Ureter (tissue), 1 donor: ENCODE measurements around the gene ADGRL3. TPM values are rescaled to one million over a fixed set of nuclear protein-coding genes. Genes with fewer than 3 reads are reported as not detected.

Experiments
- DNase-seq: peaks from one replicate; pipeline ENCODE4 v3.0.0-alpha.2; 2020; ENCODE audit warnings: low spot score
- total RNA-seq: library from RNA; stranded (reverse); gene quantifications from one replicate; pipeline ENCODE4 v1.2.4, GENCODE V29; 2023
- donor health status: DM: yes; HTN: yes; CAD: no.

Gene ADGRL3
- total RNA-seq, 1 donor from 2014 or later: 17.9 TPM

DNA sequence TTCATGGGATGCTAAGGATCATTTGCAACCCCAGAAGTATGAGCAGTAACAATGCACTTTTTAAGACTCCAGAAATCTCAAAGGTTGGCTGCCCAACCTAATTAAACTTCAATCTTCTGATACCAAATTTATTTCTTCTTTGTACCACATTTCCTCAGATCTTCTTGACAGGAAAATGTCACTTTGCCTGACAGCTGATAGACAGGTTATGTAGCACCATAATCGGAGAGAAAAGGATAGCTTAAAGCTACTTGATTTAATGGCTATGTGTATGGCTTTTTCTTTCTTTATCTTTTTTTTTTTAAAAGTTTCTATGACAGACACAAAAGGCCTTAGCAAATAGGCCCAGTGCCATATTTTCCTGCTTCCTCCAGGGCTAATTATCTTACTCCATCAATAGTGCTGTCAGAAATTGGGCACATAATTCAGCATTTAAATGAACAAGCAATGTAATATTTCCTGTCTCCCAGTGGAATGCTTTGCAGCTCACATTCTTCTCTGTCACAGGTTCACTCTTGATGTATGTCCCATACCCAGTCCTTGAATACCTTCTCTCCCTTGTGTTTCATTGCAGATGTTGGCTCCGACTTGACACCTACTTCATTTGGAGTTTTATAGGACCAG lies 795.7 kb downstream of the ADGRL3 start:
- DNase-seq: no peak

DNA sequence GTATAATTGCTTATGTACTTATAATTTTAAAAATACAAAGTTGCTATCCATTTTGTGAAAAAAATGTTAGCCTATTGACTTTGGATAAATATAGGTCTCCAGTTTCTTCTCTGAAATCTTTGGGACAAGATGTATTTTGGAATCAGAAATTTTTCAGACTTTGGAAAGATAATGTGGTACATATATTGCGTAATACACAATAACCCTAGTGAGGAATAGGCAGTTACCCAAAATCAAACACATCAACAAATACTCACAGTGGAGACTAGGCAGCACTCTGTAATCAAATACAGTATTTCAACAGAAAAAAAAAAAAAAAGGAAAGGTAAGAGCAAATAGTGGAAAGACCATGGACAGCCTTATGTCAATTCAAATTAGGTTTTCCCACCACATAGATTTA lies 796.8 kb downstream of the ADGRL3 start:
- no peak for DNase-seq

DNA sequence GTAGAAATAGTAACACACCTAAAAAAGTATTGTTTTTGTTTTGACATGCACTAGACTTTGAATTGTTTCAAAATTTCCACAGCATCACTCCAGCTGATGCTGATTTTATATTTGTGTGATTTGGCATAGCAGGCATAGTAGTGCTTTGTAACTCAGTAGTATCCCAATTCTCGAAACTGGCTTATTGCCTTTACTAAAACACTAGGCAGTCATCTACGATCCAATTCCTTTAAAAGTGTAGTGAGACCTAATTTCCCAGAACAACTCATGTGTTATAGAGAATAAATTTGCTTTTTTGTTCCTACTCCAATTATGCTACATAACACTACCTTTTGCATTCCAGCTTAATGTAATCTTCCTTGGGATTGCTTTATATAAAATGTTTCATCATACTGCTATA lies 797.7 kb downstream of the ADGRL3 start:
- no peak for DNase-seq

DNA sequence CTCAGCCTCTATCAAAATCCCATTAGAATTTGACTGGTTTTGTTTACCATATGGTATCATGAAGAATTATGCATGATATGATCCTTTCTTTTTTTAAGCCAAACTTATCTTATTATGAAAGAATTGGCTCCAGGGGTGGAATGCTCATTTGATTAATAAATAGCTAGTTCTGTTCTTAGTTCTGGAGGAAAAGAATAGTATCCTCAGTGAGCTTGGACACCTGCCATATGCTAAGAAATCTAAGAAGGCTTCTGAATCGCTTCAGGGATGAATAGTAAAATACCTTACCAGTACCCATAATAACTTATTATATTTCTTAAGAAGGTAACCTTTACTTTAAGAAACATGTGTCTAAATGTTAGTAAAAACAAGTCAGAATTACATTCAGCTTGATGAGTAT lies 803.6 kb downstream of the ADGRL3 start:
- DNase-seq: no peak

DNA sequence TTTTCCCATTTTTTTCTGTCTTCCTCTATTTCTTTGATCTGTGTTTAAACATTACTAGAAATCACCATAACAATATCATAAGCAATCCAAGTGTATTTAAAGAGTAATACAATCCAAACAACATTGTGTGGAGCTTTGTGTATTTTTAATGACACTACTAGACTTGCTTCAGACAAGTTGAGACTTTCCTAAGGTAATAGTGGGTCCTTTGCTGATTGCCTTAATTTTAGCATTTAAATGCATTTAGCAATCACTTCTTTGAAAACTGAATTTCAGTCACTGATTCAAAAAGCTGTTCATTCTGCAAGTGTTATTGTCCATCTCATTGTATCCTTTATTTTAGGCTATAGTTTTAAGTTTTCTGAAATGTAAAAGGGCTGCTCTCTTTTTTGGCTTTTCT lies 804.8 kb downstream of the ADGRL3 start:
- DNase-seq: no peak

DNA sequence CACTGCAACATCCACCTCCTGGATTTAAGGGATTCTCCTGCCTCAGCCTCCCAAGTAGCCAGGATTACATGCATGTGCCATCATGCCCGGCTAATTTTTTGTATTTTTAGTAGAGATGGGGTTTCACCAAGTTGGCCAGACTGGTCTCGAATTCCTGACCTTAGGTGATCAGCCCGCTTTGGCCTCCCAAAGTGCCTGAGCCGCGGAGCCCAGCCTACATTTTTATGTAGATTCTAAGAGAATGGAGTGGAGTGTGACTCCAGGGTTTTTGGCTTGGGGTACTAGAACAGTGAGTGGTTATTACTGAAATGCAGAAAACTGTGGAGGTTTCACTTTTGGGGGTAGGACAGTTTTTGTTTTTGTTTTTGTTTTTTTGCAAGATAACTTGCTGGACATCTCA lies 806.0 kb downstream of the ADGRL3 start:
- DNase-seq: no peak

DNA sequence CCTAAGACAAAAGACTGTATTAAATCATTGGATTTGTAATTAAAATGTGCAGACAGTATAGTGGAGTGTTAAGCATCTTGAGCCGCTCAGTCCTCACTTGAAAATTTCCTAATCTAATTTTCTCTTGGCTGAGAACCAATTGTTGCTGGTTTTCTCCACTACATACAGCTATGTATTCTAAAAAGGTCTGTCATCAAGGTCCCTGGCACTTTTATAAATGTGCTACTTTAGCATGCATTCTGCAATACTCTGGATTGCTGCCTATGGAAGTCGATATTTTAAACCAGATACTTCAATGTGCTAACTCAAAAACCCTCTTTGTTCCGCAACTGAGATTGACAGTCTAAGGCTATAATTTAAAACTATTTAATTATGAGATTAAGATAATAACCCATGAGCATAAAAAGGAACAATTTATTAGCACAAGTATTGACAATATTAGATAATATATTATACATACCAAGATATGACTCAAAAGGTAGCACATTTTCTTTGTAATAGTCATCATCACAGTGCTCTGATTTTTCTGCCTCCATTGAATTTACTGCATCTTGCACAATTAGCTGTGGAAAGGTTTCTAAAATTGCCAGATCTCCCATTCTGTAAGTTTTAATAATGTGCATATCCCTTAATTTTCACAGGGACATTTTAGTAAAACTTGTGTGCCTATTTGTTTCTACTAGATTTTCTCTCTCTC lies 815.1 kb downstream of the ADGRL3 start:
- DNase-seq: no peak

DNA sequence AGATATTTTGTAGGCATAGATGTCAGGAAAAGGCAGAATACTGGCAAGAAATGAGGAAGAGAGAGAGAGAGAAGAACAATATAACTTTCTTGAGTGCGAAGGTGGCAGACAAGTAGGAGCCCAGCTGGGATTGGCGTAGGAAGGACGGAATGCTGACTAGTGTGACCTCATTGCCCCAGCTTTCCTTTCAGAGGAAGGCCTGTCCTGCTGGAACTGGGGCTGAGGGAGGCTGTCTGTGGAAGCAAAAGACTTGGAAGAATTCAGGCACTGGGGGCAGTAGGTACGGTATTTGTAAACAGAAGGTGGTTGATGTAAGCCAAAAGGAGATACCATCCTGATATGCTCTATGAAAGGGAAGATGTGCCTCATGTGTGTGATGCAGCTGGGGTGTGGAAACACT lies 818.4 kb downstream of the ADGRL3 start:
- DNase-seq: no peak

DNA sequence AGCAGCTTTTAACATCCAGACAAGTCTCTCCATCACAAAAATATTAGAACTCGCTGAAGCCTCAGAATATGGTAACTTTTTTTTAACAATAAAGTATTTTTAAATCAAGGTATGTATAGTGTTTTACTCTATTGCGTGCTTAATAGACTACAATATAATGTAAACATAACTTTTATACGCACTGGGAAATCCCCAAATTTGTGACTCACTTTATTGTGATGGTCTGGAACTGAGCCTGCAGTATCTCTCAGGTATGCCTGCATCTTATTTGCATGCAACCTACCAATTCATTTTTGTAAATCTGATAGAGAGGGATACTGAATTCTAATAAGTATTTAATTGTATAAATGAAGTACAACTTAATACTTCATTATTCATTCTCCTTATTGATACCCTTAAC lies 823.5 kb downstream of the ADGRL3 start:
- DNase-seq: no peak

DNA sequence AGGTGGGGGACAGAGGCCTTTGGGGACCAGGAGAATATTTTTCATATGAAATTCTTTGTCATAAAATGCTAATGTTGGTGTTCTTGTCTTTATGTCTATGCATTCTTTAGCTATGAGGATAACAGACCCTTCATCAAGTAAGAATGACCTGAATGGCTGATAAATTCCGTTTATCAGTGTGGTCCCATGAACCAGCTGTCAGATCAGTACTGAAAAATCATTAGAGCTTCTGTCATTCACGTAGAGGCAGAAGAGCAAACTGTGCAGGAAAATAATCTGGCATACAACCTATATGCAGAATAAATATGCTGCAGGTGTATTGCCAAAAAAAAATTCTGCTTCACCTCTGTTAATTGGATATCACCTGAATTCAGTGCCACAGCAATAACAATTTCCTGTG lies 828.6 kb downstream of the ADGRL3 start:
- DNase-seq: no peak

DNA sequence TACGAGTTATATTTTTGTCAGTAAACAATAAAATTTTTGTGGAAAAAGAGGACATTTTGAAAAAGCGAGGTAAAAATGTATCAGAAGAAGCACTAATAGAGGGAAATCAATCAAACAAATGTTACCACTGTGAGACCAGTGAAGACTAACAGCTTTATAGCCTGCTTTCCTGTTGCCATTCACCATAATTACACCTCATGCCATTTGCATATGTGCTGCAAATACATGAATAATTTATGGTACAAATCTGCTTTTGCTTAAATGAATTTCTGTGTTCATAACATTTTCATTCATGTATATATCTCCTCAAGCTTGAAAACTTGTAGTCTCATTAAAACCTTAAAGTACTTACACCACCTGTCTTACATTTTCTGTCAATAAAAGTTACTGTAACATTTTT lies 830.8 kb downstream of the ADGRL3 start:
- DNase-seq: no peak

DNA sequence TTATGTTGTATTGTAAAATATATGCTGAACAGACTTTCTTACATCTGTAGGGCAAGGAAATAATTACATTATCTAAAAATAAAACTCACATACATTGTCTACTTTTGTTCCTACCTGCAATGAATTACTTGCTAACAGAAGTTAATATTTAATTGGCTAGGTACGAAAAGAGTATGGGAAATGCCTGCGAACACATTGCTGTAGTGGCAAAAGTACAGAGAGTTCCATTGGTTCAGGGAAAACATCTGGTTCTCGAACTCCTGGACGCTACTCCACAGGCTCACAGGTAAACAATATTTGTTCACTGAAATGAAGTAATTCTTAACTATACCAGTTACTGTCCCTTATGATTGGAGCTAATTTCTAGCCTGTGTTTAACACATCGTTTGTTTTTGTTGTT lies 837.4 kb downstream of the ADGRL3 start:
- no peak for DNase-seq

DNA sequence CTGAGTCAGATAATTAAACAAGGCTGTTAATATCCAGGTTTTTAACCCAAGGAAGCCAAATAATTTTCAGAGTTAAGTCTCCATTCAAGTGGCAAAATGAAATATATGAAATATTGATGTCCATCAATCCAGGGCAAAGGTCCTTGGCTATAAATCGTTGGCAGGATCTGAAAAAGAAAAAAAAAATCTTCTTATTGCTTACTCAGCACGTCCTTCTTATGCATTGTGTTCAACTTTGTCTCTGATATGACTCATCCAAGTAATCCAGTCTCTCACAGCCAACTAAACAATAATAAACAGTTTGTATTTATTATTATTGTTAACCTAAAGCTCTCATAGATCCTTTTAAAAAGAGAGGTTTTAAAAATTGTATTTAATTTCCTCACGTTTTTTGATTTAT lies 851.2 kb downstream of the ADGRL3 start:
- DNase-seq: no peak

DNA sequence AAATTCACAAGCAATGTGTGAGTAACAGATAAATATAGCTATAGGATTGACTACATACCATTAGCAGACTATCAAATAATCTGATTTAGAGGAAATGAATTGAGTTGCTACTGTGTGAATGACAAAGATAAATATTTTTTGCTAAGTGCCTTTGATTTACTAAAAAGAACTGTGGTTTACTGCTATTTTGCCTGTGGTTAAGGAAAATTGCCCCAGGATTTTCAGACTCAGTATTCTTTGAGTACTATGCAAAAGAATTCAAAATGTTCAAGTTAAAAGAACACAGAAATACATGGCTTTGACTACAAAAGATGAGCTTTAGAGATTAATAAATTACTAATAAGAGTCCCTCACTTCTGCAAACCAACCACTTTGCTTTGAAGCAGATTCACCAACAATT lies 853.8 kb downstream of the ADGRL3 start:
- no peak for DNase-seq

DNA sequence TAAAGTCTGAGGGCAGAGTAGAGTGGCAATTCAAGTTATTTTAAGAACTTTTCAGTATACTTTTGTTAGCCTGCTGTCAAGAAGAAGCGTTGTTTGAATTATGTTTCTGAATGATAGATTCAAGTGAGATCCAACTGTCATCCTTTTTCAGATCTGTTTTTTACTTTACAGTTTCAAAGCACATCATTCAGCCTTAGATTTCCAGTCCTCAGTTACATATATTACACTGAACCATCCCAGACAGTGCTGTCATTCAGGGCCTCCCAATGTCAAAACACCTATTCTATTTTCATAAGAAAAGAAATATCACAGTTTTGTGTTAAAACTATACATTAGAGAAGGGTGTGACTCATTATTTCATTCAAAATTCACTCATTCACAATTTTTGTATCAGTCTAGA lies 856.9 kb downstream of the ADGRL3 start:
- no peak for DNase-seq

DNA sequence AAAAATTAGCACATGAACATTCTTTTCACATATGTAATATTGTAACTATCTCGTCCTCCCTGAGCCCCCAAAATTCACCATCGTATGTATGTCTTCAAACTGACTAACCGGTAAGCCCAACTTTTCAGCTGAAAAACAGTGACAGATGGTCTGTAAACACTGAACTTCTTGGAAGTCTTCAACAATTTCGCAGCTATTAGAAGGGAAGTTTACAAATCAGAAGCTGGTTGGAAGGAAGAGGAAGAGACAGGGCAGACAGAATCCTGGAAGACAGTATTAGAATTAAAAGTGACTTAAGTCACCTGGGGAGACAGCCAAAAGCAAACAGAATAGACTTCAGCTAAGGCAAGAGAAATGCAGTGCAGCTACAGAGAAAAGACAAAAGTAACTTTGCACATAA lies 858.4 kb downstream of the ADGRL3 start:
- DNase-seq: no peak

DNA sequence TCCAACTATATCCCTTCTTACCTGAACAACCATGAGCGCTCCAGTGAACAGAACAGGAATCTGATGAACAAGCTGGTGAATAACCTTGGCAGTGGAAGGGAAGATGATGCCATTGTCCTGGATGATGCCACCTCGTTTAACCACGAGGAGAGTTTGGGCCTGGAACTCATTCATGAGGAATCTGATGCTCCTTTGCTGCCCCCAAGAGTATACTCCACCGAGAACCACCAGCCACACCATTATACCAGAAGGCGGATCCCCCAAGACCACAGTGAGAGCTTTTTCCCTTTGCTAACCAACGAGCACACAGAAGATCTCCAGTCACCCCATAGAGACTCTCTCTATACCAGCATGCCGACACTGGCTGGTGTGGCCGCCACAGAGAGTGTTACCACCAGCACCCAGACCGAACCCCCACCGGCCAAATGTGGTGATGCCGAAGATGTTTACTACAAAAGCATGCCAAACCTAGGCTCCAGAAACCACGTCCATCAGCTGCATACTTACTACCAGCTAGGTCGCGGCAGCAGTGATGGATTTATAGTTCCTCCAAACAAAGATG lies 870.2 kb downstream of the ADGRL3 start:
- DNase-seq: no peak

DNA sequence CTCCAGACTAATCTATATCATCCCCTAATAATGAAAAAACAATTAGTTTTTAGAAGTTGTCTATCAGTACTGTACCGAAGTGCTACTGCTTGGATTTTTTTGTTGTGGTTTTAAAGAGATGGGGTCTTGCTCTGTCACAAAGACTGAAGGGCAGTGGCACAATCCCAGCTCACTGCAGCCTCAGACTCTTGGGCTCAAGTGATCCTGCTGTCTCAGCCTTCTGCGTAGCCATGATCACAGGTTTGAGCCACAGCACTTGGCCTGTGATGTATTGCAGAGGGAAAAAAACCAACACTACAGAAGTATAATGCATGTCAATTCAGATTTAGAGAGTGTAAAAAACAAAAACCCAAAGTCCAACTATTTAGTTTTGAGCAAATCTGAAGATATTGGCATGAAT lies 875.0 kb downstream of the ADGRL3 start:
- DNase-seq: no peak

DNA sequence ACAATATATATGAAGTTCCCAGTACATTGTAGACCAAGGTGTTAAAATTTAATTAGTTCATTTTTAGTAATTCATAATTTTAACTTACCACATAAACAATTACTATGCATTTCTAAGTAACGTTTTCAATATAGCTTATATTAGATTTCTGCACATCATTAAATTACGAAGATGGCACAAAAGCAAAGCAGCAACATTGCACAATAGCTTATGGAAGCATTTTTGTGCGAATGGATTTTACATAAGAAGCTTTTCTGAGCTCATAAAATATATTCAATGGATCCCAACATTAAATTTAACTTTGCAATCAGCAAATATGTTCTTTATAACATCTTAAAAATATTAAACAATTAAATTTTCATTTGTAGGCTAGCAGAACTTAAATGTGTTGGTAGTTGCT lies 875.4 kb downstream of the ADGRL3 start:
- DNase-seq: no peak

DNA sequence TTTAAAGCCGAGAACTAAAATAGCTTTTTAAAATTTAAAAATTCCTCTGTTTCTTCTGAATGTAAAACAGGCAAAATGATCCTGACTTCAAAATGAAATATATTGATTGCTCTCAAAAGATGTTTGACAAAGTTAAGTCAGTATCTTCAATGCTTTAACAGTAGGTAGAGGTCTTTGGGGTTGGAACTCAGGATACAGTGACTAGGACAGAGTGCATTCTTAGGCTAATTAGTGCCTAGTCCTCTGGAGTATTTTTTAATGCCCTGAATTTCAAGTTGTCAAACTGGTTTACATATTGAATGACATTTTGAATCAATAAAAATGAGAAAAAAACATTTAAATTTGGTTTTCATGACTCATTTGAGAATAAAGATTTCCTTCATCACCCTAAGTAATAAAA lies 877.3 kb downstream of the ADGRL3 start:
- DNase-seq: no peak

DNA sequence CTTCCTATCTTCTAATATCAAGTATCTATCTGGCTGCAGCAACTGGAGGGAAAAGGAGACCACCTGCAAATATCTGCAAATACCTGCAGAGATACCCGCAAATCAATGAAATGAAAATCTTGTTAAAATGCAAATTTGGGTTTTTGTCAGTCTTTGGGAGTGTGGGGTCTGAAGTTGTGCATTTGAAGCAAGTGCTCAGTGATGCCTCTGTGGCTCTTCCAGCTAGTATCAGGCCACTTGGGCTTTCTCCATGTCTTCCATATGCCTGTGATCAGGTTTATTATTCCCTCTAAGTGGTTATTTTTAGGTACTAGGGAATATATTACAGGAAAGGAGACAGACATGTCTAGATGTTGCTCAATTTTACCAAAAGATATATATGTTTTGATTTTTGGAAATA lies 880.3 kb downstream of the ADGRL3 start:
- DNase-seq: no peak

DNA sequence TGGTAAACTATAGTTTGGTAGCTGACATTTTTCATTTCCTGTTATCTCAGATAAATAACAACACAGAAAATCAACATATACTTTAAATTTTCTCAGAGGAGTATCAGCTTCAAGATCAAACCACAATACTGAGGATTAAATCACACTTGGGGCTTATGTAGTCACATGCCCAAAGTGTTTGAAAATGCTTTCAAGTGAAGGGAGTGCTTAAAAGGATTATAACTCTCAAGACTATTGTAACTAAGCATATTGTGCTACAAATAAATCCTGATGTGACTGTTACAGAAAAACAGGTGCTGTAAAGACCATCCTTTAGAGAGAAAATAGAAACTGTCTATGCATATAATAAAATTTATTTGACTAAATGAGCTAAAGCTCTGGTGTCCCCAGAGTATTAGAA lies 887.6 kb downstream of the ADGRL3 start:
- DNase-seq: no peak

DNA sequence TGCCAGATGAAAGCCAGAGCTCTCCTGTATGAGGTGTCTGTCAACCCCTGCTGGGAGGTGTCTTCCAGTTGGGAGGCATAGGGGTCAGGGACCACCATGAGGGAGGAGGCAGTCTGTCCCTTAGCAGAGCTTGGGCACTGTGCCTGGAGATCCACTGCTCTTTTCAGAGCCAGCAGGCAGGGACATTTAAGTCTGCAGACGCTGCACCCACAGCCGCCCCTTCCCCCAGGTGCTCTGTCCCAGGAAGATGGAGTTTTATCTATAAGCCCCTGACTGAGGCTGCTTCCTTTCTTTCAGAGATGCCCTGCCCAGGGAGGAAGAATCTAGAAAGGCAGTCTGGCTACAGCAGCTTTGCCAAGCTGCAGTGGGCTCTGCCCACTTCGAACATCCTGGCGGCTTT lies 893.6 kb downstream of the ADGRL3 start:
- DNase-seq: no peak

DNA sequence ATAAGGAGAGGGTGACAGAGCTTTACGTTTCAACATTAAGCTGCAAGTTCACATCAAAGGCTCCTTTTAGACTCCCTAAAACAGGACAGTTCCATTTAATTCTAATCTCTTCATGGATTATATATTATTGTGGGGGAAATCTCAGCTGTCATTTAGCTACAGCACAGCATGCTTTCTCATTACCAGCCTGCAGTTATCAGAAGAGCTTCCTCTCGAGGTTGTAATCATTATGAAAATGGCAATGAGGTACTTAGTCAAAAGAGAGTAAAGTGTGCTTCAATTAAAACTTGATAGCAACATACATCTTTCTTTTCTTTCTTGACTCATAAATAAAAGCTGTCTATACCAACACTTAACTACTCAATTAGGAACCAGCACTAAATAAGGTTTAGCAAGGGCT lies 896.8 kb downstream of the ADGRL3 start:
- no peak for DNase-seq
